Central memory CD8-positive, alpha-beta T cell (primary cell): Measurements from ENCODE around the gene BAIAP3.
A peak's percentile ranks its signal among the peaks of the same experiment; 100 is the strongest.

ENCODE experiments used
- ATAC-seq: fragments of 150-1000 bp; cut with Tn5 transposase; replicated peaks from 2 replicates; pipeline ENCODE4 v1.10.0; 2022; ENCODE audit warnings: mild to moderate bottlenecking, moderate FRiP score, moderate number of reproducible peaks; ENCODE audit not compliant: poor library complexity, severe bottlenecking; ENCODE audit errors: extremely low read depth
- DNase-seq, 2 donors: peaks; one replicate each; pipeline ENCODE4 v3.0.0; 2021; ENCODE audit warnings: low spot score in 2 of 2
- H3K27ac Mint-ChIP-seq: one replicate; pipeline ENCODE4 v1.8.0; 2022; ENCODE audit warnings: low read depth, mild to moderate bottlenecking, moderate library complexity, mixed read lengths
- H3K27me3 Mint-ChIP-seq: one replicate; pipeline ENCODE4 v1.8.0; 2022; ENCODE audit warnings: mixed read lengths
- H3K36me3 Mint-ChIP-seq: one replicate; pipeline ENCODE4 v1.8.0; 2022; ENCODE audit warnings: mild to moderate bottlenecking, moderate library complexity, mixed read lengths; ENCODE audit not compliant: insufficient read depth
- H3K4me1 Mint-ChIP-seq: one replicate; pipeline ENCODE4 v1.8.0; 2022; ENCODE audit warnings: mixed read lengths
- H3K4me3 Mint-ChIP-seq: one replicate; pipeline ENCODE4 v1.8.0; 2022; ENCODE audit warnings: mild to moderate bottlenecking, moderate library complexity, mixed read lengths
- H3K9me3 Mint-ChIP-seq: one replicate; pipeline ENCODE4 v1.8.0; 2022; ENCODE audit warnings: mixed read lengths

The BAIAP3 gene

GRCh38 chr16:1315081-1316032 lies 18.1 kb upstream of the BAIAP3 start:
- ATAC-seq (no peak), DNase-seq (no peak)
- H3K4me3 Mint-ChIP-seq: no peak overlapping the region
- H3K36me3 Mint-ChIP-seq: peaks cover 63% of the 10 kb centered on the region
- peaks cover 19% of the 10 kb centered on the region for H3K4me1 Mint-ChIP-seq
- H3K27me3 Mint-ChIP-seq: no peaks in the 10 kb centered on the region
- no peaks in the 10 kb centered on the region for H3K9me3 Mint-ChIP-seq
- no peak overlapping the region for H3K27ac Mint-ChIP-seq

DNA sequence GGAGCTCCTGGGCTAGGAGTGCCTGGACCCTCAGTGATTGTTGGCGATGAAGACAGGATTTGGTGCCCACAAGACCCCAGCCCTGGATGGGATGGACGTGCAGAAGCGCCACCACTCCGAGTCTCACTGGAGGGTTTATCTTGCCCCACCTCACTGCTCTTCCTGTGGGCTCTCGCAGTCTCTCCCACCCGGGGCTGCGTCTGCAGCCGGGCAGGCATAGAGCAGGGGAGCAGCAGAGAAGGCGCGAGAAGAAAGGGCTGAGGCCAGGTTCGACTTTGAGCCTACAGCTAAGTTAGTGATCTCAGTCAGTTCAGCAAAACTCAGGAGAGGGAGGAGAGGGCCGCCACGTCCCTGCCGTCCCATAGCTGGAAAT lies 17.4 kb upstream of the BAIAP3 start:
- no peaks in the 10 kb centered on the region for H3K27me3 Mint-ChIP-seq
- H3K4me1 Mint-ChIP-seq: peaks cover 12% of the 10 kb centered on the region
- ATAC-seq (no peak), DNase-seq (no peak)
- H3K9me3 Mint-ChIP-seq: no peaks in the 10 kb centered on the region
- no peak overlapping the region for H3K27ac Mint-ChIP-seq
- no peak overlapping the region for H3K4me3 Mint-ChIP-seq
- peaks cover 62% of the 10 kb centered on the region for H3K36me3 Mint-ChIP-seq

GRCh38 chr16:1317479-1318267 lies 15.8 kb upstream of the BAIAP3 start:
- Mint-ChIP-seq H3K27me3 (no peaks in the 10 kb centered on the region), H3K9me3 (no peaks in the 10 kb centered on the region), H3K4me1 (peaks cover 5% of the 10 kb centered on the region), H3K36me3 (peaks cover 71% of the 10 kb centered on the region), H3K4me3 (peak overlapping the region; percentile 11), H3K27ac (peak overlapping the region; percentile 82)
- no peak for ATAC-seq
- no peak for DNase-seq

DNA sequence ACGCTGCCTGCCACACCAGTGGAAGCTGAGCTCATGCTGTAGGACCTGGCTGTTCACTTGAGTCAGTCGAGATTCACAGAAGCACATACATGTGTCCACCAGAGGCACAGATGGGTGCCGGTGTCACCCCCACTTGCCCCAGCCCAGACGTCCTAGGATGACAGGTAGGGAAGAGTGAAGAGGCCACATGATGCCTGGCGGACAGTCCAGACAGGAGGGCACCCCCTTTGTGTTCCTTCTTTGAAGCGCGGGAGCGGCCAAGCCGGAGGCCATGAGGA lies 15.2 kb upstream of the BAIAP3 start:
- H3K27me3 Mint-ChIP-seq: no peaks in the 10 kb centered on the region
- no peaks in the 10 kb centered on the region for H3K9me3 Mint-ChIP-seq
- ATAC-seq (no peak), DNase-seq (no peak)
- peaks cover 76% of the 10 kb centered on the region for H3K36me3 Mint-ChIP-seq
- H3K4me3 Mint-ChIP-seq: no peak overlapping the region
- peak overlapping the region; percentile 82 for H3K27ac Mint-ChIP-seq
- H3K4me1 Mint-ChIP-seq: peaks cover 5% of the 10 kb centered on the region

DNA sequence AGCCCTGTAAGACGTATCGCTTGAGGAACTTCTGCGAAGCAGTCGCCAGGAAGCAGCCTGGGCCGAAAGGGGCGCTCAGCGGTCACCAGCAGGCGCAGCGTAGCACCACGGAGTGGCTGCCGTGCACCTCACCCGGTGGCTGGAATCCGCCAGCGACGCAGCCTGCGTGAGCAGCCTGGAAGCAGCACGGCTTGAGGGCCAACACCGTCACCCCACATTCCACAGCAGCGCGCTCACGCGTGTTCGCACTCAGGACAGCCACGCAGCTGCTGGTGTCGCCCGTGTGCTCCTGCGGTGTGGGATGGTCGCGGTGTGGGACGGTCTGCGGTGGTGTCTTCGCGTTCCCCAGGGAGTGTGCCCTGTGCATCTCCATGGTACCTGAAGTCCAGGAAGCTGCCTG lies 14.4 kb upstream of the BAIAP3 start:
- Mint-ChIP-seq H3K4me3 (no peak overlapping the region), H3K9me3 (no peaks in the 10 kb centered on the region)

GRCh38 chr16:1320097-1320496 lies 13.3 kb upstream of the BAIAP3 start:
- H3K4me1 Mint-ChIP-seq: peaks cover 5% of the 10 kb centered on the region
- peaks cover 71% of the 10 kb centered on the region for H3K36me3 Mint-ChIP-seq
- H3K27ac Mint-ChIP-seq: no peak overlapping the region
- no peak for ATAC-seq
- no peaks in the 10 kb centered on the region for H3K9me3 Mint-ChIP-seq
- H3K4me3 Mint-ChIP-seq: no peak overlapping the region
- H3K27me3 Mint-ChIP-seq: no peaks in the 10 kb centered on the region
- no peak for DNase-seq

More for the DNA sequence above, 14.4 kb upstream of the BAIAP3 start:
- DNase-seq (no peak), ATAC-seq (no peak)
- Mint-ChIP-seq H3K27me3 (no peaks in the 10 kb centered on the region), H3K4me1 (peaks cover 5% of the 10 kb centered on the region), H3K27ac (no peak overlapping the region), H3K36me3 (peaks cover 75% of the 10 kb centered on the region)

GRCh38 chr16:1320658-1321240 lies 12.7 kb upstream of the BAIAP3 start:
- Mint-ChIP-seq H3K4me3 (no peak overlapping the region), H3K27ac (no peak overlapping the region), H3K9me3 (no peaks in the 10 kb centered on the region), H3K4me1 (peaks cover 5% of the 10 kb centered on the region), H3K36me3 (peaks cover 69% of the 10 kb centered on the region), H3K27me3 (no peaks in the 10 kb centered on the region)
- no peak for DNase-seq
- no peak for ATAC-seq

DNA sequence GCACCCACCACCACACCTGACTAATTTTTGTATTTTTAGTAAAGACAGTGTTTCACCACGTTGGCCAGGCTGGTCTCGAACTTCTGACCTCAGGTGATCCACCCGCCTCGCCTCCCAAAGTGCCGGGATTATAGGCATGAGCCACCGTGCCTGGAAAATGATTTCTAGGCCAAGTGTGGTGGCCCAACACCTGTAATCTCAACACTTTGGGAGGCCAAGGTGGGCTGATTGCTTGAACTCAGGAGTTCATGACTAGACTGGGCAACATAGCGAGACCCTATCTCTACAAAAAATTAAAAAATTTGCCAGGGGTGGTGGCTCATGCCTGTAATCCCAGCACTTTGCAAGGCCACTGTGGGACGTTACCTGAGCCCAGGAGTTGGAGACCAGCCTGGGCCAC lies 11.0 kb upstream of the BAIAP3 start:
- Mint-ChIP-seq H3K36me3 (peaks cover 58% of the 10 kb centered on the region), H3K27me3 (no peaks in the 10 kb centered on the region), H3K27ac (no peak overlapping the region), H3K9me3 (no peaks in the 10 kb centered on the region), H3K4me3 (no peak overlapping the region), H3K4me1 (peaks cover 5% of the 10 kb centered on the region)
- ATAC-seq (no peak), DNase-seq (no peak)

- Mint-ChIP-seq H3K27ac (no peak overlapping the region), H3K9me3 (no peaks in the 10 kb centered on the region), H3K4me1 (no peaks in the 10 kb centered on the region), H3K36me3 (peaks cover 47% of the 10 kb centered on the region), H3K27me3 (no peaks in the 10 kb centered on the region), H3K4me3 (no peak overlapping the region)
- DNase-seq (no peak), ATAC-seq (no peak)
Observed at GRCh38 chr16:1323296-1324239, 9.9 kb upstream of the BAIAP3 start.

DNA sequence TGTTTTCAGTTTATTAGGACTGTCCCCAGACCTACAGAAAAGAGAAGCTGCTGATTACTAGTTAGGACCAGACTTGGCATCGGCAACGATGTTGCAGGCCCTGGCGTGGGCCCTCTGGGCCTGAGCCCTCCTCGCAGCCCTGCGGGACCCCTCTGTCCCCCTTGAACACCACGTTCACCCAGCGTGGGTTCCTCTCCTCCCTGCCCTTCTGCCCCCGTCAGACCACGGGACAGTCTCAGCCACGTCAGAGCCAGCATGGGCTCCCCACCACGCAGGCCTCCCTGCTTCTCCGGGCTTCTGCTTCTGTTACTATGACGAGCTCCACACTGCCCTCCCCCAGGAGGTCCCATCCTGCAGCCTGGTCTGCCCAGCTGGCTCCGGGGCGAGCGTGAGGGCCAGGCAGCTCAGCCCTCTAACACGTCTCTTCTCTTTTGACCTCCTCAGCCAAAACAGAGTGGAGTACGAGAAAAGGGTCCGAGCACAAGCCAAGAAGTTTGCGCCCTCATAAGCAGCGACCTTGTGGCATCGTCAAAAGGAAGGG lies 9.1 kb upstream of the BAIAP3 start:
- no peaks in the 10 kb centered on the region for H3K9me3 Mint-ChIP-seq
- H3K27me3 Mint-ChIP-seq: no peaks in the 10 kb centered on the region
- peaks cover 44% of the 10 kb centered on the region for H3K36me3 Mint-ChIP-seq
- DNase-seq (no peak), ATAC-seq (no peak)
- no peak overlapping the region for H3K27ac Mint-ChIP-seq
- H3K4me1 Mint-ChIP-seq: no peaks in the 10 kb centered on the region
- no peak overlapping the region for H3K4me3 Mint-ChIP-seq

DNA sequence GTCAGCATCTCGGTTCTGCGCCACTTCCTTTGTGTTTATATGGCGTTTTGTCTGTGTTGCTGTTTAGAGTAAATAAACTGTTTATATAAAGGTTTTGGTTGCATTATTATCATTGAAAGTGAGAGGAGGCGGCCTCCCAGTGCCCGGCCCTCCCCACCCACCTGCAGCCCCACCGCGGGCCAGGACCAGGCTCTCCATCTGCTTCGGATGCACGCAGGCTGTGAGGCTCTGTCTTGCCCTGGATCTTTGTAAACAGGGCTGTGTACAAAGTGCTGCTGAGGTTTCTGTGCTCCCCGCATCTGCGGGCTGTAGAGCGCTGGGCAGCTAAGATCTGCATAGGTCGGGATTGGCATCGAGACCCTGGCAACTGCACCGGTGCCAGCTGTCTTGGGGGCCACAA lies 8.2 kb upstream of the BAIAP3 start:
- no peak overlapping the region for H3K4me3 Mint-ChIP-seq
- no peak overlapping the region for H3K27ac Mint-ChIP-seq
- no peaks in the 10 kb centered on the region for H3K27me3 Mint-ChIP-seq
- DNase-seq (no peak), ATAC-seq (no peak)
- no peaks in the 10 kb centered on the region for H3K4me1 Mint-ChIP-seq
- H3K36me3 Mint-ChIP-seq: peaks cover 36% of the 10 kb centered on the region
- H3K9me3 Mint-ChIP-seq: no peaks in the 10 kb centered on the region
